RWPE1 (cell line): ENCODE results near the gene SRGAP1.

Experiments used
- CTCF ChIA-PET: fragments of 350-600 bp; sonication (Branson Sonifier 250); formaldehyde crosslinking; extraction: SDS; loops from one replicate; lab custom pipeline; 2021; lab: Yijun Ruan, JAX
- POLR2A ChIA-PET: fragments of 400-600 bp; formaldehyde crosslinking; extraction: SDS; loops from one replicate; lab custom pipeline; 2020; ENCODE audit warnings: antibody characterized with exemption; ENCODE audit not compliant: low non-redundant PET; lab: Yijun Ruan, JAX
- DNase-seq: peaks from one replicate; pipeline ENCODE4 v3.0.0; 2012; ENCODE audit warnings: low spot score
- H3K27ac ChIP-seq: fragments of 450-650 bp; 2 replicates; pipeline ENCODE4 v1.5.1; 2017
- CTCF ChIP-seq: fragments of 450-650 bp; conservative IDR thresholded peaks from 2 replicates; pipeline ENCODE4 v1.5.1; 2017; ENCODE audit warnings: low read depth, mild to moderate bottlenecking

SRGAP1 gene

DNA sequence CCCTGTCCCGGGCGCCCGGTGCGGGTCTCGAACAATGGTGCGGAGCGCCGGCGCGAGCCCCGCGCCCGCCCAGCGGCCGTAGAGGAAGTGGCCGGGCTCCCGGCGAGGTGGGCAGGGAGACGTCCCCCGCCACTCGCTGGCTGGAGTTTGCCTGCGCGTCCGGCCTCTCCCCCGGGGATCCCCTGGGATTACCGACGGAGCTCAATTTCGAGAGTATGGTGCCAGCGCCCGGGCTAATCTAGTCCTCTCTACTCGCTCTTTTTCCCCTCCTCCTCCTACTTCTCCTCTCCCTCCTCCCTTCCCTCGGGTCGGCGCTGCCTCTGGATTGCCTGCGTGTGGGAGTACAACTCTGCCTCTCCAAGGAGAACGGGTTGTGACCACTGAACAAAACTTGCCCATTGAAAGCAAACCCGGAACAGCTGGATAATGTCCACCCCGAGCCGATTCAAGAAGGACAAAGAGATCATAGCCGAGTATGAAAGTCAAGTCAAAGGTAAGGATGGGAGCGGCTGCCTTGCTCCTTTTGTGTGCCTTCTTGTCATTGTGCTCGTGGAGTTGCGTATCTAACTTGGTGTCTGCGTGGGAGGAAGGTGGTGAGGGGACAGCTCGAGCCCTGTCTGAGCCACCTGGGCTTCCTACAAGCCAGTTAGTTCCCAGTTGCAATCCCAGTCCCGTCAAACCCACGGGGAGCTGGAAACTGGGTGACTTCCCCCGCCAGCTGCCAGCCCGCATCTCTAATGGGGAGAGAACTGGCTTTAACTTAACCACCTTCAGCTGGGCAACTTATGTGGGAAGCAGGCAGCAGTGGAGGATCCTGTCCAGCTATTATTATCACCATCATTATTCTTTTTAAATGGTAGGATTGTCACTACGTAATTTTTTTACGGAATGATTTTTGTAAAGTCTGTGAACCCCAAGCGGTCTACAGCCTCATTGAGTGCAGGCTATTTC is at the start of gene SRGAP1:
TSS of gene SRGAP1 (plus strand) at position 310 of the 951 bp plus-strand sequence. CDS start at position 427, 117 bp downstream.
- ChIA-PET POLR2A (interaction anchor here (0.6 to 1.6 kb wide), 3 partner anchors 78 to 377 kb away, joined by 3 to 7 read pairs (median 5); partner anchors contain the start of gene KICS2), CTCF (interaction anchor here (0.6 to 3.0 kb wide), 17 partner anchors 8 to 412 kb away, joined by 3 to 16 read pairs (median 4); partner anchors contain the start of gene KICS2)
- DNase-seq: peak; percentile 46
- TF ChIP-seq CTCF: no peak
- H3K27ac ChIP-seq: peak within 1 kb of the TSS; percentile 89

DNA sequence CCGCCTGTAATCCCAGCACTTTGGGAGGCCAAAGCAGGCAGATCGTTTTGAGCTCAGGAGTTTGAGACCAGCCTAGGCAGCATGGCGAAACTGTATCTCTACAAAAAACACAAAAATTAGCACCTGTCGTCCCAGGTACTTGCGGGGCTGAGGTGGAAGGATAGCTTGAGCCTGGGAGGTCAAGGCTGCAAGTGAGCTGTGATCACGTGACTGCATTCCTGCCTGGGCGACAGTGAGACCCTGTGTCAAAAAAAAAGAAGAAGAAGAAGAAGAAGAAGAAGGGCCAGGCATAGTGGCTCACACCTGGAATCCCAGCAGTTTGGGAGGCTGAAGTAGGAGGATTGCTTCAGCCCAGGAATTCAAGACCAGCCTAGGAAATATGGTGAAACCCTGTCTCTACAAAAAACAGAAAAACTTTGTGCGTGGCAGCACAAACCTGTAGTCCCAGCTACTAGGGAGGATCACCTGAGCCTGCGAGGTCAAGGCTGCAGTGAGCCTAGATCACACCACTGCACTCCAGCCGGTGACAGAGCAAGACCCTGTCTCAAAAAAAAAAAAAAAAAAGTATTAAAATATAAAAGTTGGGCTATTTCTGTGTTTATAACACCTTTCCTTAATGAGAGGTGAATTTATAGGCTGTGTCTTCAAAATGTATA is 49.3 kb upstream of the SRGAP1 start:
- no peak overlapping the region for H3K27ac ChIP-seq
- ChIA-PET CTCF (no interaction called here), POLR2A (no interaction called here)
- no peak for TF ChIP-seq CTCF
- DNase-seq: no peak

GRCh38 chr12:63795944-63796343 is 48.6 kb upstream of the SRGAP1 start:
- TF ChIP-seq CTCF: no peak
- DNase-seq: no peak
- POLR2A ChIA-PET: no interaction called here
- CTCF ChIA-PET: no interaction called here
- no peak overlapping the region for H3K27ac ChIP-seq

DNA sequence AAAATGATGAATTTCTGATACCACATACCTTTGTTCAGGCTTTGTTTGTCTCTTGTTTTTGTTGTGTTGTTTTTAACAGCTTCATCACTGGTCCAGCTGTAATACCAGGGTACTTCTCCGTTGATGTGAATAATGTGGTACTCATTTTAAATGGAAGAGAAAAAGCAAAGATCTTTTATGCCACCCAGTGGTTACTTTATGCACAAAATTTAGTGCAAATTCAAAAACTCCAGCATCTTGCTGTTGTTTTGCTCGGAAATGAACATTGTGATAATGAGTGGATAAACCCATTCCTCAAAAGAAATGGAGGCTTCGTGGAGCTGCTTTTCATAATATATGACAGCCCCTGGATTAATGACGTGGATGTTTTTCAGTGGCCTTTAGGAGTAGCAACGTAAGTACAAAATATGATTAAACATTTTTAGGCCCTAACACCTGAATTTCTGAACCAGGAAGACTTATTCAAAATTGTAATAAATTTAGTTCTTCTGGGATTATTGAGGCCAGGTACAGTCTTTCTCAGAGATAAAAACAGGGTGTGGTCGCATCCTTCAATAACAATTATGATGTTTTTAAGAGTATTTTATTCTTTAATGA is 42.4 kb upstream of the SRGAP1 start:
- peak; percentile 67 for TF ChIP-seq CTCF
- ChIA-PET CTCF (interaction anchor here (0.6 to 1.0 kb wide), 4 partner anchors 11 to 1665 kb away, joined by 3 to 6 read pairs (median 3); no protein-coding TSS in a partner anchor), POLR2A (no interaction called here)
- no peak overlapping the region for H3K27ac ChIP-seq
- DNase-seq: peak; percentile 31

DNA sequence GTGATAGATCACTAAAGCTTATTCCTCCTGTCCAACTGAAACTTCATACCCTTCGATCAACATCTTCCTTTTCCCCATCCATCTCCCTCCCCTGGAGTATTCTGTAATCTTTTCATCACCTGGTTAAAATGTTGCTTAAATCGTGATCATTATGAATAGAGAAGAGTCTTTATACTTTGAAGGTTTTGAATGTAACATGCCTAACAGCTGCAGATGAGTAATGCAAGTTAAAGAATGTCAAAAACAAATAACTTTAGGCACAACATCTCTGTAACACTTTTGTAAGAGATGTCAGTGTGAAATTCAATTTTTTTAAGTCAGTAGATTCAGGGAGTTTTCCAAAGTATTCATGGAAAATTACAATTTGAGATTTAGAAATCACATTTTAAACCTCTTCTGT is 39.8 kb upstream of the SRGAP1 start:
- CTCF ChIA-PET: interaction anchor here (0.6 kb wide), 1 partner anchor 189 kb away, joined by 5 read pairs; no protein-coding TSS in a partner anchor
- TF ChIP-seq CTCF: no peak
- no peak overlapping the region for H3K27ac ChIP-seq
- no peak for DNase-seq
- POLR2A ChIA-PET: no interaction called here
